ENCODE results near the gene COX7A2. TPM values are rescaled to one million over a fixed set of nuclear protein-coding genes. Genes with fewer than 3 reads are reported as not detected.
A peak's percentile ranks its signal among the peaks of the same experiment; 100 is the strongest.

Gene COX7A2, protein sequence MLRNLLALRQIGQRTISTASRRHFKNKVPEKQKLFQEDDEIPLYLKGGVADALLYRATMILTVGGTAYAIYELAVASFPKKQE
- 100 to 1,000 TPM; 178 to 297 (median 202) TPM for total RNA-seq
- polyA plus RNA-seq = 100 to 1,000 TPM; 316 to 377 TPM
- long read RNA-seq, donor 1, transcript COX7A2-202 (4 exons, 773 nt) = major isoform, 21 of 24 reads
- long read RNA-seq, donor 1, partial matches to known transcripts = 0 of 24 reads
- long read RNA-seq, donor 1, other reads (novel, unspliced or antisense) = 2 of 24 reads
- long read RNA-seq, donor 2, transcript COX7A2-202 (4 exons, 773 nt) = major isoform, 189 of 217 reads
- long read RNA-seq, donor 2, partial matches to known transcripts = 15 of 217 reads
- long read RNA-seq, donor 2, other reads (novel, unspliced or antisense) = 5 of 217 reads
- long read RNA-seq, donor 3, transcript COX7A2-202 (4 exons, 773 nt) = major isoform, 52 of 56 reads
- long read RNA-seq, donor 3, partial matches to known transcripts = 1 of 56 reads
- long read RNA-seq, donor 3, other reads (novel, unspliced or antisense) = 3 of 56 reads

DNA sequence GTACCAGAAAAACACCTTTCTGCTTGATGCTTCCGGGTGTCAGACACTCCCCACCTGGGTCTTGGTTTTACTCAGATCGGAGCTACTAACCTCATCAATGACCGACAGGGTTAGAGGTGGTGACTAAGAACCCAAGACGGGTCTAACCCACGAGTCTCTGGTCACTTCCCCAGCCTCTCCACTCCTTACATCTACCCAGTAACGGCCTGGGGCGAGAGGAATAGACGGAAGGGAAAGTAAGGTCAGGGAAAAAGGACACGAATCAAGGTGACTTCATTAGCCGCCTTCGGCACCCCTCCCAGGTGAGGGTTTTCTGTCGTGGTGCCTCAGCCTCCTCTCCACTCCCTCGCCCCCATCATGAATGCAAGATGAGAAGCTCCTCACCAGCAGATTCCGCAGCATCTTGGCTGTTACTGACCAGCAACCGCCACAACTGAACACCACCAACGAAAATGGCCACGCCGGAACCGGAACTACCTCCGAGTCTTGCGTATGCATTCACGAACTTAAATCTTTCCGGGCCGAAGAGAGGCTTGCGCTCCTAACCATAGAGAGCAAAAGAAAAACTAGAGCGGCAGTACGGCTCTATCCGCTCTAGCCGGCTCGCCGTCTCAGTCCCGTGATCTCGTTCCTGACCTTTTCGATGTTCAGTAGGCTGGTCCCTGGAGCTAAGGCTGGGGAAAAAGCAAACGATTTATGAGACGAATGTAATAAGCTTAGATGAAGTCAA lies at the start of gene COX7A2:
Gene COX7A2, minus strand, starts transcription at position 469 of the 730 bp plus-strand sequence. Its CDS starts 67 bp downstream, at position 402.
- peak within 1 kb of the TSS; percentile 79 to 84 for H3K27ac ChIP-seq
- 0 to 1% (median 0%) methylated on average over 36 of the region's 36 CpGs for WGBS, 3 donors
- intact Hi-C loops (cut with DNase I) = loop anchor here in 1 of 4 donors (5.0 kb wide), 1 partner anchor 354 kb away; no protein-coding TSS in a partner anchor
- DNase-seq = peak; percentile 78 to 88 (median 85)
- TF ChIP-seq POLR2A (IDR thresholded peaks at IDR 0.05) = peak; percentile 90
- no peak for TF ChIP-seq EP300 (IDR thresholded peaks at IDR 0.05)
- peaks cover 5% of the 10 kb centered on the region for H3K4me1 ChIP-seq (ENCODE audit: insufficient read depth)
- peak within 1 kb of the TSS; percentile 86 for H3K4me3 ChIP-seq
- H3K9me3 ChIP-seq = no peaks in the 10 kb centered on the region
- H3K36me3 ChIP-seq = no peaks in the 10 kb centered on the region
- no peaks in the 10 kb centered on the region for H3K27me3 ChIP-seq

DNA sequence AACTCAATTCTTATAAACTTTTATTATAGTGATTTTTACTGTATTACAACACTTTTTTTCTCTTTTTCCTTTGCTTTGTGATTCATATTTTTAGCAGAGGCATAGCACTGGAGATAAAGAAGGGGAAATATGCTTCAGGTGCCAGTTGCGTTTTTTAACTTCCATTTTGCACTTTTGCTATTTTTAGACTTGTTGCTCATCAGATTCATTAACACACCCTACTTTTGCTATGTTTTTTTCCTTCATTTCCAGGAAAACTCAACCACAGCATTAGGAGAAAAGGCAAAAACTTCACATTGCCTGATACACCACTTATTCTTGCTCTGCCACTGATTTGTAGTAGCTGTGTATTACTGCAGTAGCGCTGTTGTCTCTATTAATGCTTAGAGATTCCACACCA lies 49.0 kb upstream of the COX7A2 start:
- TF ChIP-seq EP300 (IDR thresholded peaks at IDR 0.05) (no peak), POLR2A (IDR thresholded peaks at IDR 0.05) (no peak)
- TF ChIP-seq, protein P1, sequence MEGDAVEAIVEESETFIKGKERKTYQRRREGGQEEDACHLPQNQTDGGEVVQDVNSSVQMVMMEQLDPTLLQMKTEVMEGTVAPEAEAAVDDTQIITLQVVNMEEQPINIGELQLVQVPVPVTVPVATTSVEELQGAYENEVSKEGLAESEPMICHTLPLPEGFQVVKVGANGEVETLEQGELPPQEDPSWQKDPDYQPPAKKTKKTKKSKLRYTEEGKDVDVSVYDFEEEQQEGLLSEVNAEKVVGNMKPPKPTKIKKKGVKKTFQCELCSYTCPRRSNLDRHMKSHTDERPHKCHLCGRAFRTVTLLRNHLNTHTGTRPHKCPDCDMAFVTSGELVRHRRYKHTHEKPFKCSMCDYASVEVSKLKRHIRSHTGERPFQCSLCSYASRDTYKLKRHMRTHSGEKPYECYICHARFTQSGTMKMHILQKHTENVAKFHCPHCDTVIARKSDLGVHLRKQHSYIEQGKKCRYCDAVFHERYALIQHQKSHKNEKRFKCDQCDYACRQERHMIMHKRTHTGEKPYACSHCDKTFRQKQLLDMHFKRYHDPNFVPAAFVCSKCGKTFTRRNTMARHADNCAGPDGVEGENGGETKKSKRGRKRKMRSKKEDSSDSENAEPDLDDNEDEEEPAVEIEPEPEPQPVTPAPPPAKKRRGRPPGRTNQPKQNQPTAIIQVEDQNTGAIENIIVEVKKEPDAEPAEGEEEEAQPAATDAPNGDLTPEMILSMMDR (IDR thresholded peaks at IDR 0.05) = no peak
- intact Hi-C loops (cut with DNase I) = loop anchor here in 1 of 4 donors (10.0 kb wide), 1 partner anchor 232 kb away; no protein-coding TSS in a partner anchor
- Histone ChIP-seq H3K36me3 (no peaks in the 10 kb centered on the region), H3K27me3 (no peaks in the 10 kb centered on the region), H3K4me1 (ENCODE audit: insufficient read depth) (peaks cover 3% of the 10 kb centered on the region), H3K27ac (peak overlapping the region in 1 of 2 donors; percentile 1), H3K9me3 (no peaks in the 10 kb centered on the region), H3K4me3 (no peak overlapping the region)
- DNase-seq = no peak
- WGBS, 3 donors = 60 to 75% (median 61%) methylated on average over 2 of the region's 2 CpGs

DNA sequence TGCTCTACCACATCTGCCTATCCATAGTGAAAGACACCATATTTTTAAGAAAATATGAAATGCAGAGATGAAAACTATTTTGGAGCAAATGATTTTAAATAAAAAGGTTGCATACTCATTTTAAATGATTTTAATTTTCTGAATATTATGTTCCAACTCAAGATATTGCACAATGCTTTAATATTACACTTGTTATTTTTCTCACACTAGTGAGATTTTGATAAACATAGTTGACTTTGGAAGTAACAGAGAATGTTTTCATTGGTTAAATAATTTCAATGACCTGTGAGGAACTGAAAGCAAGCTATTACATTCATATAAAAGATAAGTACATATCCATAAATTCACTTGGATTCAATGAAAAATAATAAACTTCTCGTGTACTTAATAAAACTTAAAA lies 48.1 kb upstream of the COX7A2 start:
- TF ChIP-seq, protein P1 (IDR thresholded peaks at IDR 0.05) = no peak
- TF ChIP-seq POLR2A (IDR thresholded peaks at IDR 0.05) = no peak
- TF ChIP-seq EP300 (IDR thresholded peaks at IDR 0.05) = no peak
- peaks cover 3% of the 10 kb centered on the region for H3K4me1 ChIP-seq (ENCODE audit: insufficient read depth)
- no peak overlapping the region for H3K4me3 ChIP-seq
- 11 to 36% (median 14%) methylated on average over 1 of the region's 1 CpG for WGBS, 3 donors
- DNase-seq = no peak
- H3K27me3 ChIP-seq = no peaks in the 10 kb centered on the region
- no peaks in the 10 kb centered on the region for H3K9me3 ChIP-seq
- no peak overlapping the region for H3K27ac ChIP-seq
- intact Hi-C loops (cut with DNase I) = loop anchor here in 1 of 4 donors (10.0 kb wide), 1 partner anchor 233 kb away; no protein-coding TSS in a partner anchor
- H3K36me3 ChIP-seq = no peaks in the 10 kb centered on the region

DNA sequence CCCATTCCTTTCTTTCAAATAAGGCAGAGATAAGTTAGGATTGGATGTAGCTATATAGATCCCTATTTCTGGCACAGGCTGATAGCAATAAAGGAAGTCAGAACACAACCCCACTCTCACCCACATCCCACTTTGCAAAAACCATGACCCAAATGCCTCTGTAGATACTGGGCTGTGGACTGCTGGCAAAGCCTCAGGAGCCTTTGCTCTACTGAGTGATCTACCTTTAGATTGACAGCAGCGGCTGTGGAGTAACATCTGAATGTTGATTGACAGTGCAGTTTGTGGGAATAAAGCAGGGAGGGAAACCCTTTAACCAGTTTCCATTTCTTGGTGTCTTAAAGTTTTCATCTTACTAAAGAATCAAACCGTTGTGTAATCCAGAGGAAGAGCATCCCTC lies 47.7 kb upstream of the COX7A2 start:
- no peak for DNase-seq
- Histone ChIP-seq H3K4me3 (no peak overlapping the region), H3K27ac (no peak overlapping the region), H3K4me1 (ENCODE audit: insufficient read depth) (peaks cover 3% of the 10 kb centered on the region), H3K27me3 (no peaks in the 10 kb centered on the region), H3K9me3 (no peaks in the 10 kb centered on the region), H3K36me3 (no peaks in the 10 kb centered on the region)
- intact Hi-C loops (cut with DNase I) = loop anchor here in 1 of 4 donors (10.0 kb wide), 1 partner anchor 233 kb away; no protein-coding TSS in a partner anchor
- TF ChIP-seq EP300 (IDR thresholded peaks at IDR 0.05) (no peak), POLR2A (IDR thresholded peaks at IDR 0.05) (no peak)
- TF ChIP-seq, protein P1 (IDR thresholded peaks at IDR 0.05) = no peak
- WGBS, 3 donors = 48 to 69% (median 61%) methylated on average over 2 of the region's 2 CpGs
